UCSD-AML1 (cell line): ENCODE measurements around the gene IGFALS.

Experiments
- DNase-seq: peaks from one replicate; lab custom pipeline; 2025; ENCODE audit not compliant: unreplicated experiment; lab: John Stamatoyannopoulos, UW

IGFALS gene

DNA sequence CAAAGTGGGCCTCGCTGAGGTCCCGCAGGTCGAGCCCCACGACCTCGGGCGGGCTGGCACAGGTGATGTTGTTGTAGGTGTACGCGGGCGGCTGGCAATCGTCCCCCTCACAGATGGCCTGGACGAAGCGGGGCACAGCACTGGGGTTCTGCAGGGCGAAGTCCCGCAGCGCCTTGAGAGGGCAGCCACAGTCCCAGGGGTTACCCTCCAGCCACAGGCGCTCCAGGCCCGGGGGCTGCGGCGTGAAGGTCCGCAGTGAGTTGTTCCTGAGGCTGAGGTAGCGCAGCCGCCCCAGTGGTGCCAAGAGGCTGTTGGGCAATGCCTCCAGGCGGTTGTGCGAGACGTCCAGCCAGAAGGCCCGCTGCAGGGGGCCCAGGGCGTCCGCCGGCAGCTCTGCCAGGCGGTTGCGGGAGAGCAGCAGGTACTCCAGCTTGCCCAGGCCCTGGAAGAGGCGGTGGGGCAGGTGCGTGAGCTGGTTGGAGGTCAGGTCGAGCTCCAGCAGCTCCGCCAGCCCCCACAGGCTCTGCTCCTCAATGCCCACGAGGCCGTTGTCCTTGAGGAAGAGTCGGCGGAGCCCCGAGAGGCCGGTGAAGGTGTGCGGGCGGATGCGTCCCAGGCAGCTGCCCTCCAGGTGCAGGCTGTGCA, 2.8 kb downstream of the IGFALS start:
- DNase-seq: no peak

DNA sequence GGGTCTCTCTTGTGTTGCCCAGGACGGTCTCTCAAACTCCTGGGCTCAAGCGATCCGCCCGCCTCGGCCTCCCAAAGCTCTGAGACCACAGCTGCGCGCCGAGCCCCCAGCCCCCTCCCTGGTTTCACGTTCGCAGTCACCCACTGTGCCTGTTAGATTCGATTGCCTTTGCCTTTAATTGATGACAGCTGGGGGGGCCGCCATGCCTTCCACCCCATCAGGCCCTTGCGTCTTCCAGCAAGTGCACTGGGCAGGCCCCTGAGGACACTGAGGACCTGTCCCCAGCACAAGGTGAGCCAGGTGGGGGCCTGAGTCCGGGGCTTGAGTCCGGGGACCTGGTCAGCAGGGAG, 3.3 kb downstream of the IGFALS start:
- no peak for DNase-seq

- DNase-seq: no peak
Observed at GRCh38 chr16:1789643-1790045, 3.9 kb downstream of the IGFALS start.

DNA sequence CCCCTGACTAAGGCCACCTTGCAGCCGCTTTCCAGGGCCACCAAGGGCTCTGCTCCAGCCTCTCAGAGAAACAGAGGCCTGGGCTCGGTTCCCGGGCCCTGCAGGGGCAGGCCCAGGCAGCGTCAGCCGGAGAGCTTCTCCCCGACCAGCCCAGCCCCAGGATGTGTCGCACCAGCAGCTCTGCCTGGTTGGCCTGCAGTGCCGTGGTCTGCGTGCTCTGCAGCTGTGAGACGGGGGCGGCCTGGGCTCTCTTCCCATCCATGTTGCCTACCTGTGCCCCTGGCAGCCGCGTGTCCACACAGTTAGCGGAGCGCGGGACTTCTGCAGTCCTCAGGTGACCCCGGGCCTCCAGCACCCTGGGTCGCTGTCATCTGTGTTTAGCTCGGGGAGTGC, 4.8 kb downstream of the IGFALS start:
- no peak for DNase-seq

DNA sequence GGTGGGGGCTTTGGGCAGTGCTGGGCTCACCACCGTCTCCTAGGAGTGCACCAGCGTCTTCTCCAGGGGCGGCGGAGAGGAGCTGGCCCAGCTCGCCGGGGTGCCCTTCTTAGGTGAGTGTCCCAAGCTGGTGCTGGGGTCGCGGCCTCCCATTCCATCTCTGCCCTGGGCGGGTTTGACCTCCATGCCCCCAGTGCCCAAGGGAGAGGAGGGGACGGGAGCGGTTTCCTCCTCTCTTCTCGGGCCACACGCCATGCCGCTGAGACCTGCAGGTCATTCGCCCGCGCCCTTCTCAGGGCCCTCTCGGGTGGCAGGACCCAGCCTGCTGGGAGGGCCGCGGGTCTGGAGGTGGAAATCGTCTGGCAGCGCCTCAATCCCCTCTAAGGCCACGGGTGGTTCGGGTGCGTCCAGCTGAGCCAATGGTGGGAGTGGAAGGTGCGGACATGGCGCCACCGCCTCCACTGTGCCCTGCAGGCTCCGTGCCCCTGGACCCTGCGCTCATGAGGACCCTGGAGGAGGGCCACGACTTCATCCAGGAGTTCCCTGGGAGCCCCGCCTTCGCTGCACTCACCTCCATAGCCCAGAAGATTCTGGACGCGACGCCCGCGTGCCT, 5.3 kb downstream of the IGFALS start:
- DNase-seq: no peak

DNA sequence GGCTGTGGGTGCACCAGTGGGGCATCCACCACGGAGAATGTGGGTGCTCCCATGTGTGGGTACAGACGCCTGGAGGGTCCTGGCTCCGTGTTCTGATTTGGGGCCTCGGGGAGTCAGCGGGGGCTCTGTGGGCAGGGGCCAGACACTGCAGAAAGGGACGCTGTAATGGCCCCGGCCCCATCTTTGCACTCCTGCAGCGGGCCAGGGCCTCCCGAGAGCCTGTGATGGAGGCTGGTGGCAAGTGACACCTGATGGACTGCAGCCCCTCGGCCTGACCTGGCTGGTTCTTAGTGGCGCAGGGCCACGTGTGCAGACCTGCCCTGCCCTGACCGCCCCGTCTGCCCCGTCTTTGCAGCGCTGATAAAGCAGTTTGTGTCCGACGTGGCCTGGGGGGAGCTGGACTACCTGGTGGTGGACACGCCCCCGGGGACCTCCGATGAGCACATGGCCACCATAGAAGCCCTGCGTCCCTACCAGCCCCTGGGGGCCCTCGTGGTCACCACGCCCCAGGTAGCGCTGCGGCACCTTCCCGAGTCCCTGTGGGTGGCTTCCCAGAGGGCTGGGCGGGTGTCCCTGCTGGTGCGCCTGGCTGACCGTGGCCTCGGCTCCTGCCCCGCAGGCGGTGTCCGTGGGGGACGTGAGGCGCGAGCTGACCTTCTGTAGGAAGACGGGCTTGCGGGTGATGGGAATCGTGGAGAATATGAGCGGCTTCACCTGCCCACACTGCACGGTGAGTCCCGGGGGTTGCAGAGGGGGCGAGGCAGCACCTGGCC, 6.0 kb downstream of the IGFALS start:
- no peak for DNase-seq

DNA sequence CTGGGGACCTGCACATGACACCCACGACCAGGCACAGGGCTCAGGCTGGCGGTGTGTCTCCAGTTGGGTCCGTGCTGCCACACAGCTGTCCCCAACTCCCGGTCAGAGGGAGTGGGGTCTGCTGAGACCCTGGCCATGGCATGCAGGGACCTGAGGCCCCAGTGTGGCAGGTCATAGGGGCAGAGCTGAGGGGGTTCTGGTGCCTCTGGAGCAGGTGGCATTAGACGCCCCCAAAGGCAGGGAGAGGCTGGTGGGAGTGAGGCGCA, 6.5 kb downstream of the IGFALS start:
- DNase-seq: no peak

GRCh38 chr16:1786242-1787055, 7.1 kb downstream of the IGFALS start:
- DNase-seq: no peak

GRCh38 chr16:1785846-1786170, 7.7 kb downstream of the IGFALS start:
- no peak for DNase-seq

DNA sequence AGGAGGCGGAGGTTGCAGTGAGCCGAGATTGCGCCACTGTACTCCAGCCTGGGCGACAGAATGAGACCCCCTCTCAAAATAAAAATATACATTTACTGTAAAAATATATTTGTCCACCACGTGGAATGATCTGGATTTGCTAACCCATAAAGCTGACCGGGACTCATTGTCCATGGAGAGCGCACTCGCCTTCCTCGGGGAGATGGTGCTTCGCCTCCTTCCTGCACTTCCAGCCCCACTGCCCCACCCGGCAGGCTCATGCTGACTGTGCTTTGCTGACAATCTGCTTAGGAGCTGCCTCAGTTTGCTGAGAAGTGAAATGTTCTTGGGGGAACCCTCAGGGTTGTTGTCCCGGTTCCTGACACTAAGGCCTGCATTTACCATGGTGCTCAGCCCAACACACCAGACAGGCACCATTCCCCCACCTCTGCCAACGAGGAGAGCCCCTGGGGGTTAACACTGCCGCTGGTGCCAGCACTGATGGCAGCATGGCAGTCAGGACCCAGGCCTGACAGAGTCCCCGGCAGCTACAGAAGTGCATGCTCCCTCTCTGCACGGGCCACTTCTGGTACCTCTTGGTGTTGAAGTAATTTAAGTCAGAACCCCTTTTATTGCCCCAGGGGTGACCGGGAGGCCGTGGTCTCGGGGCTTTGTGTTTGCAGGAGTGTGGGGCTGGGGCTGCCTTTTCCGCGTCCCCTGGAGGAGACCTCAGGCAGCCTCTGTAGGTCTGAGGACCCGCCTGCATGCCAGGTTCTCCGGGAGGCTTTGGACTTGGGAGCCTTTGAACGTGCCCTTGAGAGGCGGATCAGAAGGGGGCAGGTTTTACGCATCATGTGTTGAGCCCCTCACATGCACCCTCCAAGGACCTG, 8.3 kb downstream of the IGFALS start:
- DNase-seq: no peak

- DNase-seq: peak; percentile 99
Observed at GRCh38 chr16:1782408-1783264, 10.9 kb downstream of the IGFALS start, which contains the start of the genes NUBP2 and SPSB3. NUBP2 (plus strand) TSS chr16:1782960; CDS start chr16:1783021, 61 bp downstream. SPSB3 (minus strand) TSS chr16:1782571; CDS start chr16:1781483, 1,088 bp downstream.

DNA sequence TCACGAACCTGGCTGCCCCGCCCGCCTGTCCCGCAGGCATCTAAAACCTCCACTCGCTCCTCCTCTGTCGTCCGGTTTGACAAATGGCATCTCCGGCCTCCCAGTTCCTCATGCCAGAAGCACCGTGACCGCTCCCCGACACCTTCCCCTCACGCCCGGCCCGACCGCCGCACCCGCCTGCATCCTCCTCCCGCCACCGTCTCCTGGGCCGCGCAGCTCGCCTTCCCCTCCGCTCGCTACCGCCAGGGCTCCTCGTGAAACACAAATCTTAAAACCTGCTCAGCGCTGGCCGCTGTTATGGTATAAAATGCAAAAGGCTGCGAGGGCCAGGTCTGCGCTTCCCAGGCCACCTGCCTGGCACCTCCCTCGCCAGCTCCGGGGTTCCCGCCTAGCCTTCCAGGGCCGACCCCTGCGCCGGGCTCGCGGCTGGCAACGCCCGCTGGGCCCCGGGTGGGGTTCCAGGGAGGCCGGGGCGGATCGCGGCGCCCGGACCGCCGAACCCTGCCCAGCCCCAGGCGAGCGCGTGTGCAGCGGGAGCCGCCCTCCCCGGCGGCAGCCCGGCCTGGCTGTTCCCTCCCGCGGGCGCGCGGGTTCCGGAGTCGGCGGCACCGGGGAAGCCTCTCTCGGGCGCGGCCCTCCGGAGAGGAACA, 11.6 kb downstream of the IGFALS start:
- DNase-seq: peak; percentile 42

DNA sequence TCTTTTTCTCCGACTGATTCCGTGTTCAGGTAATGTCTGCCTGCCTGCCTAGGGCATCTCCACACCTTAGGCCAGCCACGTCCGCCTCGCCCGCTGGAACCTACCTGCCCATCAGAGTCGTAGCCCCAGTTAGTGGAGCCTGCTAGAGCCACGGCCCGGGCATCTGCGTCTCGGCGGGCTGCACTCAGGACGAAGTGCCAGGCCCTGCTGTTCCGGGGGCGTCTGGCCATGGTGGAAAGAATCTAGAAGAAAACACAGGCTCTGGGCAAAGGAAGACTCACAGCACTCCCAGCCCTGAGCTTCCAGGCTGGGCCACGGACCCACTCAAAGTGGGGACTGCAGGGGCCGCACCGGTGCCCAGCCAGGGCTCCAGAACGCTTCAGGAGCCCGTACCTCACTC, 12.3 kb downstream of the IGFALS start:
- DNase-seq: no peak

DNA sequence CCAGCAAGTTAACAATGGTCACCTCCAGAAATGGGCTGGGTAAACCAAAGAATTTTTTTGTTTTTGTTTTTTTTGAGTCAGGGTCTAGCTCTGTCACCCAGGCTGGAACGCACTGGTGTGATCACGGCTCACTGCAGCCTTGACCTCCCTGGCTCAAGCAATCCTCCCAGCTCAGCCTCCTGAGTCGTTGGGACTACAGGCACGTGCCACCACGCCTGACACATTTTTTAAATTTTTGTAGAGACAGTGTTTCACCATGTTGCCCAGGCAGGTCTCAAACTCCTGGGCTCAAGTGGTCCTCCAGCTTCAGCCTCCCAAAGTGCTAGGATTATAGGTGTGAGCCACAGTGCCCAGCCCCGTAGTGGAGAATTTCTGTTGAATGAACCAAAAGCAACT, 12.8 kb downstream of the IGFALS start:
- DNase-seq: no peak

- DNase-seq: no peak
Observed at GRCh38 chr16:1779741-1780676, 13.5 kb downstream of the IGFALS start.

DNA sequence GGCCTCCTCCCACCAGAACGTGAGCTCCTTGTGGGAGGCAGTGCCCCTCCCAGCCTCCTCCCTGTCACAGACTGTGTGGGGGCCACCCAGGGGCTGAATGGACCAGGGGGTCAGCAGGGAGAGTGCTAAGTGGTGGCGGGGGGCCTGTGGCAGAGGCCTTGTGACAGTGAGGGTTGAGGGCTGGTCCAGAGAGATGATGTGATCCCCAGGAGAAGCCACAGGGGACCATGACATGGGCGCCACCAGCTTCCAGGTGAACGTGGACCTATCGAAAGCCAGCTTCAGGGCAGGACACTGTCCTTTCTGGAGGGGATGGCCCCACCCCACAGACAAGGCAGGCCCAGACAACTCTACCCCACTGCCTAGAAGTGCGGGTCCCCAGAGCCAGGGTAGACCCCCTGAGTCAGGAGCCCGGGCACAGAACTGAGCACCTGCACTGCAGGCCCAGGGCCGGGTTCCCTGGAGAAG, 14.2 kb downstream of the IGFALS start:
- DNase-seq: no peak

- DNase-seq: no peak
Observed at GRCh38 chr16:1778200-1779179, 15.0 kb downstream of the IGFALS start.
